ELF-1 (cell line): ENCODE results near the gene DICER1.
A peak's percentile ranks its signal among the peaks of the same experiment; 100 is the strongest.
"Not testable (repeated sequence)": the region's sequence is repeated elsewhere in the genome, so short reads cannot be mapped to it uniquely, and the experiment has no call there.

Source experiments
- DNase-seq: peaks from one replicate; pipeline ENCODE4 v3.0.0-alpha.2; 2016; ENCODE audit warnings: low read depth, low spot score

Gene DICER1

DNA sequence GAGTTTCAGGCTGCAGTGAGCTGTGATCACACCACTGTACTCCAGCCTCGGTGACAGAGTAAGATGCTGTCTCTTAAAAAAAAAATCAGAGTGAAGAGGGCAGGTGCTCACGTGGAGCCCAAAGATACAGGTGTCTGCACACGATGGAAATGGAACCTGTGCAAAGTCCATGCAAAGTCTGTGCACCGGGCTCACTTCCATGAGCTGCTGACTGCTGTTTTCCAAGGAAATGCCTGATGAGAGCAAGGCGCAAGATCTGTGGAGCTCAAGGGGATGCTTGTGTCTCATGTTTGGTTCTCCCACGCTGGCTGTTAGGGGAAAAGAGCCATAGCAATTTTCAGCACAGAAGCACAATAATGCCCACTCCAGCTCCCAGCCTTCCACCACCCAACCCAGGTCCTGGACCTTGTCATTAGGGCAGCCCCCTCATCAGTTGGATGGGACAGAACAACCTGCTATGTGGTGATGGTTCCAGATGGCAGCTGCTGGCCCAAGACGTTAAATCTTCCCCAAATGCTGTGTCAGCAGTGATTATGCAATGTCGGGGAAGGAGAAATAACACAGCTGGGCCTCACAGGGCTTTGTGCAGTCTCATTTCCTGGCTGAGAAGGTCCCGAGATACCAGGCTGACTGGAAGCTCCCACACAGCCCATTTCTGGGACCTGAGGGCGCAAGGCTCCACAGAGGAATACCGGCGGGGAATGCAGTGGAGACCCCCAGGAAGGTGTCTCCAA is 27.9 kb upstream of the DICER1 start:
- DNase-seq, result no peak

DNA sequence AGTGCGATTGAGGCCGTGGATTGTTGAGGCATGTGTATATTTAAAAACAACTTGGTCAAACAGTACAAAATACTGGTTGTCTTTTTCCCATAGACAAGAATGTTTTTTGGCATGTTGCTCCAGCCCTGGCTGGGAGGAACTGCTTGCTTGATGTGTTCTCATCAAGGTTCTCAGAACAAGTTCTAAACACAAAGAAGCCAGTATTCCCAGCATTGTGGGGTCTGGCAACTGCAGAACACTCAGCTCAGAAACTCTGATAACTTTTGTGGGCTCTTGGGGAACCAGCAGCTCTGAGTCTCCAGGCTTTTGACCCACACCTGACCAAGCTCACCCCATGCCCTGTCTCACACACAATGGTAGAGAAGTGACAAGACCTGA is 27.1 kb upstream of the DICER1 start:
- no peak for DNase-seq

DNA sequence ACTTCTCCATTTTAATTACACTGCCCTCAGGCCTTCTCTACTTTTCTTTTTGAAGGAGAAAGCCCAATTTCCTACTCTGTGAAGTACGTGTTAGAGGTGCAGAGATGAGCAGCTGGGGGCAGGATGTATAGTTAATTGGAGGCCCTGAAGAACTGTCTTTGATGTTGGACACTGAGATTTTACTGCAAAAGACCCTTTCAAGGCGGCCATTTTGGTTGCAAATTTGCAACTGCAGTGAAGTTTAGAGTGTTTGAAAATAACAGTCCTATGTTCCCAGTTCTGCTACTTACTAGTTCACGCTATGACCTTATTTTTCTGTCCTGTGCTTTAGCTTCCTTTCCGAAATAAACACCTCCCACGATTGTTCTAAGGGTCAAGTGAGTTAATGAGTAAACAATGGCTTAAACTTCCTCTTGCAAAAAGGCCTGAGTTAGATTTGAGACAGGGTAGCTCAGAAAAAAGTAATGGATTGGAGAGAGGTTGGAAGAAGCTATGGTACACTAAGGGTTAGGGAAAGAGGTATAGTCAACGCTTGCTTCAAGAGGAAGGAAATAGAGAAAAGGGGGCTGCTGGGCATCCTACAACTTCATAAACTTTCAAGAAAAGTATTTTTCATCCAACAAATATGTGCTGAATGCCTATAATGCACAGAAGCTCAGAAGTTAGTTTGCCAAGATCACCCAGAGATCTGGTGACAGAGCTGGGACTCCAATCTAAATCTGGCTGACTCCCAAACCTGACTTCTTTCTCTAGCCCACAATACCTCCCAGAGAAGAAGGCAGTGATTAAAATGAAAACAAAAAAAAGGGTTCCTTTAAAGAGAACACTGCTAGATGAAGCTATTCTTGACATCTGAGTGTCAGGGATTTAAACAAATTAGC is 26.4 kb upstream of the DICER1 start:
- DNase-seq, result no peak

DNA sequence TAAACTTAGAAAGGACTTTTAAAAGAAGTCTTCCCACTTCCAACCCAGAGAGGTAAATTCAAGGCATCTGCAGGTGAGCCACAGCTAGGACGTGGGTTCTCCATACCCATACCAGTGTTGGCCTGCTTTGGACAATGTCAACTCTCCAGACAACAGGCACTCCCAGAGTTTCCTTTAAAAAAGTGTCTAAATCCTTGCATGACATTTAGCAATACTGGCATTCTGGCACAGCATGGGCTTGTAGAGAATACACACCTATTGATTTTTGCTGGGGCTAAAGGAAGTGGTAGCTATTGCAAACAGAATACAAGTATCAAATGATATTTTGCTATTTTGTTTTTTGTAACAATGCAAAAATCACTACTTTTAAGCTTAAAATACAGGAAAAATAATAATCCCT is 25.8 kb upstream of the DICER1 start:
- DNase-seq, result no peak

DNA sequence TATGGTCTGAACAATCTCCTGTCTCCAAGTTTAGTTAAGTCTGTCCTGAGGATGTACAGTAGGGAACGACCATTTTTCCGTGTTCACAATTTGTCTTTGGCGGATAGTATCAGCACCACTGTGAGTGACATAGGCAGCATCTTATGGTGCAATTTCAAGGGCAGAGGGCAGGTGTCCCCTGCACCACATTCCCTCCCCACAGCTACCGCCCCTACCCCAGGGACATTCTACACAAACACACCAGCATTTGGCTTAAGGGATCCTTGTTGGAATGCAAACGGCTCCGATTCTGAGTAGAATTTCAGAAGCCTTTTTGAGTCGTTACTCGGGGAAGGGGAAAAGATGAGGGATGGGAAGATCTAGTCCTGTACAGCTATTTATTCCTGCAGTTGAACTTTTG is 25.1 kb upstream of the DICER1 start:
- DNase-seq, result peak; percentile 37

GRCh38 chr14:95180966-95181741 is 23.8 kb upstream of the DICER1 start:
- no peak for DNase-seq

DNA sequence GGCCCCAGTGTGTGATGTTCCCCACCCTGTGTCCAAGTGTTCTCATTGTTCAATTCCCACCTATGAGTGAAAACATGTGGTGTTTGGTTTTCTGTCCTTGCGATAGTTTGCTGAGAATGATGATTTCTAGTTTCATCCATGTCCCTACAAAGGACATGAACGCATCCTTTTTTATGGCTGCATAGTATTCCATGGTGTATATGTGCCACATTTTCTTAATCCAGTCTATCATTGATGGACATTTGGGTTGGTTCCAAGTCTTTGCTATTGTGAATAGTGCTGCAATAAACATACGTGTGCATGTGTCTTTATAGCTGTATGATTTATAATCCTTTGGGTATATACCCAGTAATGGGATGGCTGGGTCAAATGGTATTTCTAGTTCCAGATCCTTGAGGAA is 18.3 kb upstream of the DICER1 start:
- not testable (repeated sequence) for DNase-seq

DNA sequence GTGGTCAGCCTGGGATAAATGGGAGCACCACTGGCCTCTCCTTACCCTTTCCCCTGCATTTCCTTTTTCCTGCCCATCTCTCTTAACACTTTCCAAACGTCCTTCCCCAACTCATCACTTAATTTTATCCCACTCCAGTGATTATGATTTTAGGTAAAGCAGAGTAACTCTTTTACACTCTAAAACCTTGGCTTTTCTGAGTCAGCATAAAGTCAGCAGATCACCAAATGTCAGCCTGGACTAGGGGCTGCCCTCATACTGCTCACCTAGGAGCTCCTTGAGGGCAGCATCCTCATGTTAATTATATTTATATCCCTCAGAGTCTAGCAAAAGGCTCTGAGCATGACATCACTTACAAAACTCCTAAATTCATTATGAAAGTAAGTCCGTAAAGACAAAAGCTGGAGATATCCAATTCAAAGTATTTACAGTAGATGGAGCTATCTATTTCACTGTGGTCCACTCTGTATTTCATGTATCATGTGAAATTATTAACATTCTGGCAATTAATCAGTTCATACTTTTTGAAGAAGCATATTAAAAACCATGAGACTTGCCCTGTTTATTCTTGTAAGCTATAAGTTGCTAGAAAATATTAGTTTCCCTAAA is 17.0 kb upstream of the DICER1 start:
- no peak for DNase-seq

- no peak for DNase-seq
These were observed 16.2 kb upstream of the DICER1 start for GRCh38 chr14:95173518-95173917.

DNA sequence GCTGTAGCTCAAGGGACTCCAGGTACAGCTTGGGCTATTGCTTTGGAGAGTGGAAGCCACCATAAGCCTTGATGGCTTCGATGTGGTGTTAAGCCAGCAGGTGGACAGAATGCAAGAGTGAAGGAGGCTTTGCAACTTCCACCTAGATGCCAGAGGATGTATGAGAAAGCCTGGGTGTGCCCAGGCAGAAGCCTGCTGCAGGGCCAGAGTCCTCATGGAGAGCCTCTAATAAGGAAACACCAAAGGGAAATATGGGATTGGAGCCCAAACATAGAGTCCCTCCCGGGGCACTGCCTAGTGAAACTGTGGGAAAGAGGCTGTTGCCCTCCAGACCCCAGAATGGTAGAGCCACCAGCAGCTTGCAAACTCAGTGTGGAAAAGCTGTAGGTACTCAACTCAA is 9.8 kb upstream of the DICER1 start:
- DNase-seq, result no peak

DNA sequence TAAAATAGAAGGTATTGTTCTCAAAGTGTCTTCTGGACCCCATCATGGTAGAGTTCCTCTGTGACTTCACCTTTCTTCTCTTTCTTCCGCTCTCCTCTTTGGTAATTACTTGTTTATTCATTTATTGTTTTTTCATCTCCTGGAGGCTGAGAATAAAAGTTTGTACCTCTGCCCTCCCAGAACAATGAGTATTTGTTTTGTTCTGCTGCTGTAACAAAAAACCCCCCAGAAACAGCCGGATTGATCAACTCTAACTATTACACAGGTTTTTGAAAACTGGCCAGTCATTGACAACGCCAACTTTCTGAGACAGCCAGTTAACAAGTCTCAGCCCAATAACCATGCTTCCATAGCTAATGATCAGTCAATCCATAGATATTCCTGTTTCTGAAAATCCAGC is 8.2 kb upstream of the DICER1 start:
- DNase-seq, result no peak

GRCh38 chr14:95164506-95164905 is 7.2 kb upstream of the DICER1 start:
- DNase-seq, result no peak

- no peak for DNase-seq
These were observed 6.3 kb upstream of the DICER1 start for GRCh38 chr14:95163666-95164065.

DNA sequence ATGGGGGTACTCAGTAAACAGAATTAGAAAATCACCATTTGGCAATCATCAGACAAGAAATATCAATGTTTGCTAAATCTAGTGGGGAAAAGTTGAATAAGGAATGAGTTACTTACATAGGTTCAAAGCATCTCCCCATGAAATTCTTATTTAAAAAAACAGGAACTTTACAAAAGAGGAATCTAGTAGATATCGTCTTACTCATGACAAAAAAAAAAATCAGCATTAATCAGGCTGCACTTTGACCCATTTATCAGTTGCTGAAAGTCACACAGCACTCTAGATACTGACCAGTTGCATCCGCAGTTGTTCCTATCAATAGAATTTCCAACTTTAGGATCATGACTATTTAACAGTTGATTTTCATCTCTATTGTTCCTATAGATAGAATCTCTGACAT is 5.8 kb upstream of the DICER1 start:
- no peak for DNase-seq

GRCh38 chr14:95162641-95163040 is 5.3 kb upstream of the DICER1 start:
- DNase-seq, result no peak

DNA sequence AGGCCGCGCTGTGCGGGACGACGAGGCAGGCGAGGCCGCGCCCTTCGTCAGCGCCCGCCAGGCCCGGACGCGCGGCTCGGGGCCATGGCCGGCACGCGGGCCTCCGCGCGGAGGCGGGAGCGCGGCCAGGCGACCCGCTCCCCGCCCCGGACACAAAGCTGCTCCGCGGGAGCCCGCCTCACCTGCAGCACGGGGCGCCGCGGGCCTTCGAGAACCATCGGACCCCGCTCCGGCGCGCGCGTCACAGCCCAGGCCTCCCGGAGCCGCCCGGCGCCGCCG is 342 bp downstream of the DICER1 start:
- no peak for DNase-seq

GRCh38 chr14:95156161-95157047 is 925 bp downstream of the DICER1 start:
- peak; percentile 46 for DNase-seq

DNA sequence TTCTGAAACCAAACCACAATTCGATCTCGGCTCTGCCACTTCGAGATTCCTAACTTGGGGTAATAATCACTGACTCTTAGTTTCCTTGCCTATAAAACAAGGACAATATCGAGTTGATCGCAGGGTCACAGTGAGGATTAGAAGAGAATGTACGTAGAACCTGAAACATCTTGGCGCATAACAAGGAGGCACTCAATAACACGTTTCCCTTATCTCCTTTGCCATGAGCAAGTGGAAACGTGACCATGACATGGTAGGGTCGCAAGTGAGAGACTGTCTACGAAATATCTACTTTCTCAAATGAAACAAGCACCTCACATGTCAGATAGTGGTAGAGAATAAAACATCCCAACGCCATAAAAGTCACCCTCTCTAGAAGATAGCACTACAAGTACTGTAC is 2.3 kb downstream of the DICER1 start:
- DNase-seq, result no peak

- no peak for DNase-seq
These were observed 3.5 kb downstream of the DICER1 start for GRCh38 chr14:95153866-95154265.

GRCh38 chr14:95151561-95151960 is 5.8 kb downstream of the DICER1 start:
- no peak for DNase-seq

- no peak for DNase-seq
These were observed 6.4 kb downstream of the DICER1 start for GRCh38 chr14:95150910-95151309.
